Transverse colon (tissue), 4 donors: ENCODE measurements around the gene PIEZO2.

Source experiments
- CTCF ChIP-seq, 5 experiments: fragments of 200-600 bp in 3 of 5; fragments of 450-650 bp in 2 of 5; sonication (generic) in 3 of 5; IDR thresholded peaks; 1 replicate in 2 of 5; 2 replicates in 3 of 5; pipeline ENCODE4 v1.5.1; 2016 to 2017; ENCODE audit warnings: antibody characterized with exemption in 5 of 5, inconsistent platforms in 3 of 5, mild to moderate bottlenecking in 2 of 5, moderate library complexity in 1 of 5
- EP300 ChIP-seq: sonication (generic); formaldehyde crosslinking; IDR thresholded peaks from one replicate; pipeline ENCODE4 v1.6.1; 2017; ENCODE audit warnings: antibody characterized with exemption, low read depth
- POLR2A ChIP-seq: fragments of 450-650 bp; IDR thresholded peaks from one replicate; pipeline ENCODE4 v1.6.1; 2016; ENCODE audit warnings: antibody characterized with exemption, mild to moderate bottlenecking, moderate library complexity
- POLR2AphosphoS5 ChIP-seq, 3 donors: sonication (generic); formaldehyde crosslinking; IDR thresholded peaks; one replicate each; pipeline ENCODE4 v1.6.1; 2016; ENCODE audit warnings: antibody characterized with exemption in 3 of 3

- TF ChIP-seq EP300 (no peak), CTCF (IDR thresholded peaks at IDR 0.05) (no peak), POLR2A (no peak), POLR2AphosphoS5 (IDR thresholded peaks at IDR 0.05) (no peak)
These were observed 13.5 kb upstream of the PIEZO2 start for GRCh38 chr18:11162889-11163288.
